NCI-H226 (cell line): Measurements from ENCODE around the gene TRRAP.

Experiments used
- DNase-seq: peaks from one replicate; pipeline ENCODE4 v3.0.0-alpha.2; 2015

TRRAP gene

DNA sequence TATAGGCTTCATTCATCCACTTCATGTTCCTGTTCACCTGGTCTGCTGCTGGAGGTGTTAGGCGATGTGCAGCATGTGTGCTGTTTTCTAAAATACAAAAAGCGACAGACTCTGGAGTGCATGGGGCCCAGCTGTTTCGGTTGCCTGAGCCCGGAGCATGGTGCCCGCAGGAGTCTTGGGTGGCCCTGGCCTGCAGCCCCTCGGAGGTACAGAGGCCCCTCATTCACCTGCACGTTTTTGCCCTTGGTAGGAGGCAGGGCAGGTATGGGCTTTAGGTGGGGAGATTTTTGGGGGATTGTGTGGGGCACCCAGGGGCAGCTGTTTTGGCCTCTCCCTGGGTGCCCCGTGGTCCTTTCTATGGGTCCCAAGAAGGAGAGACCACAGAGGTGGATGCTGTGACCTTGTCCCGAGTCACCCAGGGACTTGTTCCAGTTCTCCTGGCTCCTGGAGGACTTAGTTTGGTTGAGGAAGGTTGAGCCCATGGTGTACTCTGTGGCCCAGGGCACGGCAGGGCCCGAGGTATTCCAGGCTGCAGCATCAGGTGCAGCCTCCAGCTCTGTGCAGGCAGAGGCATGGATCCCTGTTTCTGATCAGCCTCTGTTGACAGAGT is 130.7 kb downstream of the TRRAP start:
- no peak for DNase-seq

DNA sequence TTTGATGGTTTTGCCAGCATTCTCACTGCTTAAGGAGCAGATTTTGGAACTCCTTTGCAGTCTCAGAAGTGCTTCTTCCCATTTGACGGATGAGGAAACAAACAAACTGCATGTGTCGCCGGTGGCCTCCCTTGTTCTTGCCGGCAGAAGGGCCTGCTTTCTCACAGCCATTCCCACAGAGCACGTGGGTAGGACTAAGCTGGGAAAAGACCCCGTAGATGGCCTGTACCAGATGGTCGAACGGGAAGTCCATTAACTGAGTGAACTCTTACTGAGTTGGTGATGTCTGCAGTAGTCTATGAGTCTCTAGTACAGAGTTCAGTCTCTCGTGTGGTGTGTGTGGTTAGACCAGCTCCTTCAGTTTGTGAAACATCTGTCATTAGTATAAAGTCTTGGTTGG is 131.9 kb downstream of the TRRAP start:
- no peak for DNase-seq

DNA sequence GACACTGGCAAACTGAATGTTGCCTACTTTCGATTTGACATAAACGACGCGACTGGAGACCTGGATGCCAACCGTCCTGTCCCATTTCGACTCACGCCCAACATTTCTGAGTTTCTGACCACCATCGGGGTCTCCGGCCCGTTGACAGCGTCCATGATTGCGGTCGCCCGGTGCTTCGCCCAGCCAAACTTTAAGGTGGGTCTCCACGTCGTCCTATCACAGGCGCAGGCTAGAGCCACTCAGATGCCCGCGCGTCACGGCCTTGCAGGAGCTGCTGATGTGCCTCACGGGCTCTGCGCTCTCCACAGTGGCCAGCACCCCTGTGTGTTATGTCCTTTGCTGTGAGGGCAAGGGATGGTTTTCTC is 133.0 kb downstream of the TRRAP start:
- DNase-seq, result no peak

DNA sequence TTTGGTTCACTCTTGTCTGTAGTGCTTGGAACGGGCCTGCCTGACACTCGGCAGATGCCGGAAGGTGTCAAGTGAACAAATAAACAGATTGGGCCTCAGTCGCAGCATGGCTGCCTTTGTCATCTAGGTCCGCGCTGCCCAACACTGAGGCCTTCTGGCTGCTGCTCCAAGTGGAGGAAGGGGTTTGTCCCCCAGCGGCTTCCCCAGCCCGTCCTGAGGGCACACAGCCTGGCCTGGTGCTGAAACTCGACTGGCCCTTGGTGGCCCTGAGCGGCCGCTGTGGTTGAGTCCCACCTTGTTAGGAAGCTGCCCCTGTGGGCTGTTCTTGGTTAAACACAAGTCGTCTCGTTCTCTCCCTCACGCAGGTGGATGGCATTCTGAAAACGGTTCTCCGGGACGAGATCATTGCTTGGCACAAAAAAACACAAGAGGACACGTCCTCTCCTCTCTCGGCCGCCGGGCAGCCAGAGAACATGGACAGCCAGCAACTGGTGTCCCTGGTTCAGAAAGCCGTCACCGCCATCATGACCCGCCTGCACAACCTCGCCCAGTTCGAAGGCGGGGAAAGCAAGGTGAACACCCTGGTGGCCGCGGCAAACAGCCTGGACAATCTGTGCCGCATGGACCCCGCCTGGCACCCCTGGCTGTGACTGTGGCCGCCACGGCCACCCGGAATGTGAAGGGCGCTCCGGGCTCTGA is 133.5 kb downstream of the TRRAP start:
- DNase-seq, result no peak

DNA sequence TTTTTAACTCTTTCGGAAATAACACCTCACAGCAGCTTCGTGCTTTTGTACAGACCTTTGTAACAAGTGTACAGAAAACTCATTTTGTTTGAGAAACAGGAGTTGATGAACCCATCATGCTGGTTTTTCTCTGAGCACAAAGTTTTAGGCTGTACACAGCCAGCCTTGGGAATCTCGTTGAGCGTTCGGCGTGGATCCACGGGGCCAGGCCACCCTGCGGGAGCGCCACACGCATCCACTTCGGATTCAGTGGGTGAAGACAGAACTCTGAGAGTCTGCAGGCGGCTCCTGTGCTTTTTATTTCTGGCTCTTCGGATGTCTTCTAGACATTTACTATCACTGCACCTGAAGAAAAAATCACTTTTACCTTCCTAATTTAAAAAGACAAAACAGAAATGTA is 134.4 kb downstream of the TRRAP start:
- no peak for DNase-seq

DNA sequence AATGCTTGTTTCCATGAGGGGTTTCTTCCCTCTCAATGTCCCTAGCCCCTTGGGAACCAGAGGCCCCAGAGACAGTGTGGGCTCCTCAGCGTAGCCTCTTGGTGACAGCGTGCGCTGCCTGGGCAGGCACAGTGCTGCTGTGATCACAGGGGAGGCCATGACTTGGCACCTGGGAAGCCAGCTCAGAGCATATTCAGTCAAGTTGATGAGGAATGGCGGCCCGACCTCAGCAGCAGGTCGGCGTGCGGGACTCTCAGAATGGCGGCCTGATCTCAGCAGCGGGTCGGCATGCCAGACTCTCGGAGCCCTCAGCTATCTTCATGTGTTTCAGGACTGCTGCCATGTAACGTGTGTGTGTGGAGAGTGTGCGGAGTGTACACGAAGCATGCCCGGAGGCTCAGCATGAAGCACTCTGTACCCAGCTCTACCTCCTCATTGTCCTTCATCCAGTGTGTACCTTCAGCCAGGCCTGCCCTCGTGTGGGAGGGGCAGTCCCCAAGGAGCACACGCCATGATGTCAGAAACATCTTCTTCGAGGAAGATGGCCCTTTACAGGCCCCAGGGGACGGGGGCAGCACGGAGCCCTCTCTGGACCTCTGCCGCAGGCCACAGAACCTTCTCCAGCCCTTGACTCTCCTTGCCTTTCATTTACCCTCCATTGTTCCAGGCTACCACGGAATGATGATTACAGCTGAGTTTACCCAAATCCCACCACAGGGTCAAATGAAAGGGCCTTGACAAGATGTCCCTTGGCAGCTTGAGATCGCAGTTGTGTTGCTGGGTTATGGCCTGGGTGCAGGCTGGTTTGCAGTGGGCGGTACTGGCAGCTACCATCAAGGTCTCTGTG is 135.2 kb downstream of the TRRAP start:
- DNase-seq, result no peak

DNA sequence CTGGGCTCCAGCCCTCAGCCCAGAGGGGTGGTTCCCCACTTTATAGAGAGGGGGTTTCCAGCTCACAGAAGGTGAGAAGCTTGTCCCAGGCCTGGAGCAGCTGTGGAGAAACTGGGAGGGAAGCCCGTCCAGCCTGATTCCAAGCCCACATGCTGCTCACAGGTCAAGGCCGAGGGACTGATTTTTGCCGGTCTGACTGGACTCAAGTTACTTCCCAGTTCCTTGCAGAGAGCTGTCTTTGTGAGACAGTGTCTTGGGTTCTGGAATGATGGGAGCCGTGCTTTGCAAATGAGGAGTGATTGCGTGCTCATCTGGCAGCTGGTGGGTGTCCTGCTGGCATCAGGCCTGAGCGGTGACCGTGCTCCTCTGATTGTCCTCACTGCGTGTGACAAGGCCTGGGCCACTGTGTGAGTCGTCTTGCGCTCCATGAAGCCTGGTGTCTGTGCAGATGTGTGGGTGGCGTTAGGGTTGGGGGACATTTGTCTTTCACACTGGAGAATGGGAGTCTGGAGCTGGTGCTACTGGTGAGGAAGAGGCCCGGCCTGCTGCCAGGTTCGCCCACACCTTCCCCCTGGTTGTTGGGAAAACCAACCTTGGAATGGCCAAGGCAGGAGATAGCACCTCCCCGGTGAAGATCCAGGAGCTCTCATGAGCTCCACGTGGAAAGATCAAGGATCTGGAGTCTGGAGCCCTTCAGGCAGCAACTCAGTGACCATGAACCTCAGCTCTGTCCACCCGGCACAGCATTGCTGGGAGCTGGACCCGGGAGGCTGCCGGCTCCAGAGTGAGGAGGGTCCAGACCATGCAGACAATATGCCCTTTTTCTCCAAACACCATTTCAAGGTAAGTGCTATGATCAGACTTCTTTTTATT is 136.0 kb downstream of the TRRAP start:
- no peak for DNase-seq

DNA sequence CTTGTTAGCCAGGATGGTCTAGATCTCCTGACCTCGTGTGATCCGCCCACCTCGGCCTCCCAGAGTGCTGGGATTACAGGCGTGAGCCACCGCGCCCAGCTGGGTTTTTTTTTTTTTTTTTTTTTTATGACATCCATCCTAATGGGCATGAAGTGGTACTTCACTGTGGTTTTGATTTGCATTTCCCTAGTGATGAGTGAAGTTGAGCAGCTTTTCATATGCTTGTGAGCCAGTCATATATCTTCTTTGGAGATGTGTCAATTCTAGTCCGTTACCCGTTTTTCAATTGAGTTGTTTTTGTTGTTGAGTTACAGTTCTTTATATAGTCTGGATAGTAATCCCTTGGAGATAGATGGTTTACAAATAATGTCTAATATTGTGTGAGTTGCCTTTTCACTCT is 137.9 kb downstream of the TRRAP start:
- DNase-seq, result no peak

DNA sequence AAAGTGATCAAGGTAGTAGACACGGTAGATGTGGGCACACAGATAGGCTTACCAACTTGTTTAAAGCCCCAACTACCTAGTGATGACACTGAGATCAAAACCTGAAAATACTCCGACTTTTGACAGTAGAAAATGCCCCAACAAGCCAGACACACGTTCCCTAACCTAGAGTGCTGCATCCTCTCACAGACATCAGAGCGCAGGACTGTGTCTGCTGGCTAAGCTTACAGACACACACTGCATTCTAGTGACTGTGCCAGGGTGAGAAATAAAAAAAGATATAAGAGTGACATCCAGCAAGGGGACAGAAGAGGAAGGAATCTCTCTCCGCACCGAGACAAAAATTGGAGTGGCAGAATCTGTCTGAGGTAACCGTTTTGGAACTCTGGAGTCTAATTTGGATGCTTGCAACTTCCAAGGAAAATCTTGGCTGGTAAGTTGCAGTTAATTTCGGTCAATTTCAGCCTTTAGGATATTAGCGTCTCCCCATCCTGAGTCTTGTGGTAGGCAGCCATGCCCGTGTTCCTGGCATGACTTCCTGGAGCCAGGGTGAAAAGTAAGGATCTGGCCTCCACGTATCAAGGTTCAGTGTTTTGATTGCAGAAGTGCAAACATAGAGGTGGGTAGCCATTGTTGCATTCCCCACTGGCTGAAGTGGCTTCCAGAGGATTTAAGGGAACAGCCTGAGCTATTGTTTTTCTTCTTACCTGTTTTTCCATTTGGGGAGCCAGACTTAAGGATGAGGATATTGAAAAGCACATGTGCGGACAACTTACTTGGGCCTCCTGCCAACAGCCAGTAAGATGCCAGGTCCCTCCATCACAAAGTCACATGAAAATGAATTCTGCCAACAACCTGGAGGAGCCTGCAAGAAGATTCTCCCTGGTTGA is 141.4 kb downstream of the TRRAP start:
- DNase-seq, result no peak

DNA sequence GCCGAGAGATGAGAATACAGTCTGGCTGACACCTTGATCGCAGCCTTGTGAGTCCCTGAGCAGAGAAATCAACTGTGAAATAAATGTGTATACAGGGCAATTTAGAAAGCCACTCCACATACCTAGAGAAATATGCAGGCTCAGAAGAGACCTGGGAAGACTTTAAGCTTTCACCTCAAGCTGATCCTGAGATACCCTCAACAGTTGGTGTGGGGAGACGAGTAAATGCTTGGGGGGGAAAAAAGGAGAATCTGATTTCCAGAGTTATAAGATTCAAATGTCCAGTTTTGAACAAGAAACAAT is 142.0 kb downstream of the TRRAP start:
- no peak for DNase-seq

DNA sequence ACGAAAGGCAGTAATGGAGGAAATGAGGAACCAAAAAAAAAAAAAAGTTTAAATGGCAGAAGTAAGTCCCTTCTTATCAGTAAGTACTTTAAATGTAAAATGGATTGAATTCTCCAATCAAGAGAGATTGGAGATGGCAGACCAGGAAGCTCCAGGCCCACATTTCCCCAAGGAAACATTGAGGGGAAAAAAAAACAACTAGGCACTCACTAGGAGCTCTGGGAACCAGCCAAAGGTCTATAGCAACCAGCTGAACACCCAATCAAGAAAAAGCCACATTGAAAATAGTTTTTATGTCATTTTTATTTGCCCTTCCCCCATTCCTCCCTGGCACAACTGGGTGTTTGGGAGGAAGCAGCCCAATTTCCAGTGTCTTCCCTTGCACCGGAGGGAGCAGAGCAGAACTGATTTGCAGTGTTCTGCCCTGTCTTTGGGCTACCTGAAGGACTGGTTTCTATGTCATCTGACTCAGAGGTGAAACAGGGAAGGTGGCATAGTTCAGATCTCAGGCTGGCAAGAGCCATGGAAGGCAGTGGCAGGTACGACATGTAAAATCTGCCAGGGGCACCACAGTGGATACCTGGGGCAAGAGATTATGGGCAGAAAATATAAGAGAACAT is 143.7 kb downstream of the TRRAP start:
- no peak for DNase-seq

DNA sequence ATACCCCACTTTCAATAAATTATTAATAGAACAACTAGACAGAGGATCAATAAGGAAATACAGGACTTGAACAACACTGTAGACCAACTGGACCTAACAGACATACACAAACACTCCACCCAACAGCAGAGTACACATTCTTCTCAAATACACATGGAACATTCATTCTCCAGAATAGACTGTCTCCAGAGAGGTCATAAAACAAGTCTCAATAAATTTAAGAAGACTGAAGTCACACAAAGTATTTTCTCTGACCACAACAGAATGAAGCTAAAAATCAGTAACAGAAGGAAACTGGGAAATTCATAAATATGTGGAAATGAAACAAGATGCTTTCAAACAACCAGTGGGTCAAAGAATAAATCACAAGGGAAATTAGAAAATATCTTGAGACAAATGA is 145.7 kb downstream of the TRRAP start:
- no peak for DNase-seq

DNA sequence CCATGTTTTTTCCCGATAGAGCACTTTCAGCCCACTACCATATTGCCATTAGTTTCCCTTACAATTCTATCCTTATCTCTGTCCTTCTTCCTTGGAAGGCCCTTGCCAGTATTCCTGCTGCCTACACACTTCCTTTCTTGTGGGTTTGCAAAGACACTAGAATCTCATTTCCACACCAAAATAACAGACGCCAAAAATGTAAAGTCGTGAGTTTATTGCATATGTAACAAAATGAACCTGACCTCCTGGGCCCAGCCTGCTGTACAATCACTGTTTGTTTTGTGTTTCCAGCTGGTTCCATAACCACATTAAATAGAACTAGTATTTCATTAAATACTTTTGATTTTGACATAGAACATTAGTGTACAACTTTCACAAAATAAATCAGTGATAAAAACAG is 148.9 kb downstream of the TRRAP start:
- DNase-seq, result no peak

DNA sequence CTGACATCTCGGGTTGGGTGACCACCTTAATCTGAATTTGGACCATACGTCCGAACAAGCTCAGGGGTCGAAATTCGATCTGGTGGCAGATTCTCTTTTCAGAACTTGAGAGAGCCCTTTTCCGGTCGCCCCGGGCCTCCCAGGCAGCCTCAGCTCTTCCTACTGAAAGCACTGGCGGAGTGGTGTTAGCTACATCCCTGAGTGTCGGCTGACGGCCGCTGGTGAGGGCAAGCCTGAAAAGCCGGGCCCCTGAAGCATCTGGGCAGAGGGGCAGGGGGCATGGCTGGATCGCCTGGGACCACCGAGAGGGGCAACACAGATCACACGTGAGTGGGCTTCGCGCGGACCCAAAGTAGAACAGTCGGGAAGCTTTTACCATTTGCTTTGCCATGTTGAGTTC is 149.5 kb downstream of the TRRAP start:
- DNase-seq, result no peak

DNA sequence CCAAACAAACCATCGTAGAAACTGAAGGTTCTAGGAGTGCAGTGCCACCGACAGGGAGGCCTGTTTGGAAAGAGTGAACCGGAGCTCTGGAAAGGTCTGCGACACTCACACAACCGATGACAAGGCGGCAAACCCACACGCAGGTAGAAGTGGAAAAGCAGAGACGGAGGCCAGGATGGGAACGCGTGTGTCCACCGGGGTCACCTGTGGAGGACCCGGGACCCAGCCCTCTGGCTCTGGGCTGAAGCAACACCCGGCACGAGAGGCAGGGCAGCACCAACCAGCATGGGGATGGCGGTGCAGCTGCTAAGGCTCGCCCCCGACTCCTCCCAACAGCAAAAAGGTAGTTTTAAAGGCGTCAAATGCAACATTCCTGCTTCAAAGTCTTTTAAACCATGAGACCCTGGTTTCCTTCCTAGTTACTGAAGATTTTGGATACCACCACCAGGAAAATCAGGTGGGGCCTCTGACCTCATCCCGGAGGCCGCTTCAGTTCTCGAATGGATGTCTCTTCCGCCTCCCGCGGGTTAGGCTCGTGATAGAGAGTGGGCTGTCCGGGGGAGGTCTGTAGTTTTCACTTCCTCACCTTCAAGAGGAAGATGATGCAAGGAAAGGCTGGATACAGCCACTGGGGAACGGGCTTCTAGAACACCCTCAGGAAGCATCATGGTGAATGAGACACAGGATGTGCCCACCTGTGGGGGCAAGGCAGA is 150.1 kb downstream of the TRRAP start:
- no peak for DNase-seq

DNA sequence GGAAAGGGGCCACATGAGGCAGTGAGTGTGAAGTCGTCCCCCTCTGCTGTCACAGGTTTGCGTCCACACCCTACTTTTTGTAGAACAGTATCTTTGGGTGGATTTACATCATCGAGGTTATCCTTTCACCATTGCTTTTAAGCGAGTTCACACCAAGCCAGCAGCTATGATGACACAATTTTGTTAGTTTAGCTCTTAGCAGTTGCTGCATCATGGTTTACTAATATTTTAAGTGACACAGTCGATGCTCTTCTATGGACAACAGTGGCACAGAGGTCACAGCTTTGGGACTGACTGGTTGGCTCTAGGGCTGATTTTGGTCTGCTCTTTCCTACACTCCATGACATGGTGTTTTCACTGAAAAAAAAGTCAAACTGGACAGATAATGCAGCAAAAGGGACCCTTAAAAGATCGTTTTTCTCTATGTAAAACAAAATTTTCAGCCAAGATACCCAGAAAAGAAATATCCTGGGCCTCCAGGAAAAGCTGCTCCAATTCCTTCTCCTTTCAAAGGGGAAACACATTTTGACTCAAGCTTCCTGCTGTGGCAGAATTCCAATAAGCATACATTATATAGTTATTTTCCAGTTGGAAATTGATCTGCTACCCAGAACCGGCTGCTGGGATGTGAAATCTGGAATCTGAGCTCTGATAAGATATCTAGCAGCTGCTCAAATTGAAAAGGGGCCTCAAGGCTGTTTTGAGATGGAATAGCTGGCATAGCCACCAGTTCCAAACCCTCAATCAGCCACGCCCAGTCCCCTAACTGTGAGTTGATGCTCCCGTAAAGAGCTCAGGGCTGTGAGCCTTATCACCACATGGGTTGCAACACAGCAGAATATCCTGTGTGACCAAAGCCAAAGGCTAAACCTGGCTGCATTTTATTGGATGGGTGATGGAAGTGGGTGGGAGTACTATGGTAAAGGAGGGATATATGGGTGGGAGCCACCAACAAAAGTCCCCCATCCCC is 151.4 kb downstream of the TRRAP start:
- DNase-seq, result peak; percentile 73

DNA sequence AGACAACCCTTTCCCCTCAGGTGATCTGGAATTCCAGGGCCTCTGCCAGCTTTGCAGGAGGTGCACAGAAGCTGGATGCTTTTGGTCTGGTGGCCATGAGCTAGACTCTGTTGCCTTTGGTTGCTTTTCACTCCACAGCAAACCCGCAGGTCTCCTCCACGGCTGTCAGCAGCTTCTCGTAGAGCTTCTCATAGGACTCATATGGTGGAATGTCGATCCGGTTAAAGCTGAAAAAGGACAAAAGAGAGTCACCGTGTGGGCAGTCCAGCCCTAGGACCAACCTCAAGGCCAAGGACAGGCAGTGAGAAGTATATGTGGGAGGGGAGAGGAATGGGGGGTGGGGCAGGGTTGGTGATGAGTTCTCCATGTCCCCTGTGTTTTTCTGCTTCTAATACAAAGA is 152.1 kb downstream of the TRRAP start:
- no peak for DNase-seq

DNA sequence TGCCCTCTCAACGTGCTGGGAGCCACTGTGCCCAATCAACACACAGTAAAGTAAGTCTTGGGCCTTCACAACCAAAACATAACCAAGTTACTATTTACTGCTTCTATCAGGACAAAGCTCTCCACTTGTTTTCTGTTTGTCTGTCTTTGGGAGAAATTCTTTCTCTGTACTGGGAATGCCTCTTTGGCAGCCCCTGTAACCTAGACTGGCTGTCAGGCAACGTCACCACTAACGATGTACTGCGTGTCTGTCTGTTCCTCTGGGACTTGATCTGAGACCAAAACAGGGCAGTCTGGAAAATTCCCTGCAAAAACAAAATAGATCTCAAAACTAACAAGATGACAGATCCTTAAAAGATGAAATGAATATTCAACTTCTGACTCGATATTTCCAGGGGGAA is 152.6 kb downstream of the TRRAP start:
- DNase-seq, result no peak

DNA sequence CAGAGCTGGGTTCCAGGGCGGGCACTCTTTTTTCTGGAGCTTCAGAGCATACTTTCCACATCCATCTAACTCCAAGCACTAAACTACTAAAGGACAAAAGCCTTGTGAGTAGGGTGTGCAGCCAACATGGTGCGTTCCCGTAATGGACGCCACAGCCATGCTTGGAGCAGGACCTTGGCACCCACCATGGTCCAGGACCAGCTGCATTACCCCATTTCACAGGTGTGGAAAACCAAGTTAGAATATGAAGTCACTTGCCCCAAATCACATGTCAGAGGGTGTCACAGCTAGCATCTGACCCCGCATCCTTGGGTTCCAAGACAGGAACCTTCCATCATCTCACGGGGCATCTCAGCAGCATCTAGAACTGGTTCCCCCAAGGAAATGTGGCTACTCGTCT is 153.2 kb downstream of the TRRAP start:
- no peak for DNase-seq

DNA sequence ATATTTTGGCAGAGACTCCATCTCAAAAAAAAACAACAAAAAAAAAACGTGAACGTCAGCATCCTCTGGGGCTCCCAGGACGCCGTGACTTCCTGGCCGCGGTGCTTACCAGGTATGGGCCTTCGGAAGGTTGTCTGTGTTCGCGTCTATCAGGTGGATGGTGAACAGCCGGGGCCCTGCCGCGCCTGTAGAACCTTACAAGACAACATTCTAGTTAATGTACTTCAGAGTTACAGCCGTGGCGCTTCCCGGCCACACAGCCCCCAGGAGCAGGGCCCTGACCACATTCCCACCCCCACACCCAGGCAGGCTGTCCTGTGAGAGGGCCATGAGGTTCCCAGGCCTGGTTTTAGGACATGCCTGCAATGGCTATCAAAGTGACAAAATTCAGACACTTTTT is 154.6 kb downstream of the TRRAP start:
- no peak for DNase-seq
